GM19438 (cell line): ENCODE measurements around the gene TRIP13.
A peak's percentile ranks its signal among the peaks of the same experiment; 100 is the strongest.
"Not testable (repeated sequence)": the region's sequence is repeated elsewhere in the genome, so short reads cannot be mapped to it uniquely, and the experiment has no call there.

Experiments
- ATAC-seq: cut with Tn5 transposase; IDR thresholded peaks from one replicate; pipeline ENCODE4 v1.9.1; 2021; ENCODE audit warnings: low read depth; ENCODE audit not compliant: unreplicated experiment

The TRIP13 gene

DNA sequence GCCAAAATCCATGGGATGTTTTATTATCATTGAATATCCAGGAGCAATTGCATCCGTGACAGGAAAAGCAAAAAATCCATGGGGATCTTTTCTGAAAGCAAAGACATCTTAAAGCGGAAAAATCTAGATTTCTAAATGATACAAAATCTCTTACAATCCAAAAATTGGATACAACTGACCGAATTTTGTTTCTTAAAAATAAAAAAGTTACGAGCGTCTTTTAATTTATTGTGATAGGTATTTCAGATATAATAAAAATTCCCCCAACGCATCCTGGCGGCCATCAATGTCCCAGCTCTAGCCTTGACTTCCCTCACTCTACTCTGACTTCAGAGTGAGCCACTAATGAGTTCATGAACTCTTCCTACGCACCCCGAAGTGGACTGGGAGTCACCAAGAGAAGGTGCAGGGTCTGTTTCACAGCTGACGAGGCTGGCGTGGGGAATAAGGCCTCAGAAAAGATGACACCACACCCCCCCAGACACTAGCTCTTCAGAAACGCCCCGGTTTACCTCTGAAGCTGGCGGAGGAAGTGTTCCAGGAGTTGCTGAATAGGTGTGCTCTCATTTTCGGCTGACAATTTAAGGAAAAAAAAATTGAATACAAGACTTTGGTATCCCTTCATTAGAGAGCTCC is 3.5 kb upstream of the TRIP13 start:
- no peak for ATAC-seq

DNA sequence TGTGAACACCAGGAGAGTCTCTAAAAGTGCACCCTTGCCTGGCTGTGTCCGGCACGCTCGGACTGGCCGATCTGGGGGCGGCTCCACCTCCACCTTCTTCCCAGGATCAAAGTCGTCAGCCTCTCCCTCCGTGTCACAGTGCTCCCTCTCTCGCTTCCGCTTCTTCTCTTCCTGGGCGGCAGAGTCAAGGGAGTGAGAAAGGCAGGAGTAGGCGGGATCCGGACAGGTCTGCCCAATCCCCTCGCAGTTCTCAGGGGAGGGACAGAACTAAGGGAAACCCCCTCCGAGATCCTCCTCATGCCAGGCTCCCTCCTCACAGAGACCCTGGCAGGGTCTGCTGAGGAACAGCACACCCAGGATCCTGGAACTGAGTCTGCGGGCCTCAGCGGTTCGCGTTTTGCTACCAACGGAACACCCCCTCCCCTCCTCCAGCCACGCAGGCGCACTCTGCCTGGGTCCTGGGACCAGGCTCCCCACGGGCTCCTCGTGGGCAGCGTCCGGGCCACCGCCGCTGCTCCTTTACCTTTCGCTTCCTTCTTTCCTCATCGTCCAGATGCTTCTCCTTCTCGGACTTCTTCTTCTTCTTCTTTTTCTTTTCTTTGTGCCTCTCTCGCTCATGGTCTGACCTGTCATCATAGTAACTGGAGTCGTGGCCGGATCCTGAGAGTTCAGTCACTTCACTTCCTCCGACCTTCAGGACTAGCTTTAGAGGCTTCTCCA is 1.4 kb upstream of the TRIP13 start:
- no peak for ATAC-seq

DNA sequence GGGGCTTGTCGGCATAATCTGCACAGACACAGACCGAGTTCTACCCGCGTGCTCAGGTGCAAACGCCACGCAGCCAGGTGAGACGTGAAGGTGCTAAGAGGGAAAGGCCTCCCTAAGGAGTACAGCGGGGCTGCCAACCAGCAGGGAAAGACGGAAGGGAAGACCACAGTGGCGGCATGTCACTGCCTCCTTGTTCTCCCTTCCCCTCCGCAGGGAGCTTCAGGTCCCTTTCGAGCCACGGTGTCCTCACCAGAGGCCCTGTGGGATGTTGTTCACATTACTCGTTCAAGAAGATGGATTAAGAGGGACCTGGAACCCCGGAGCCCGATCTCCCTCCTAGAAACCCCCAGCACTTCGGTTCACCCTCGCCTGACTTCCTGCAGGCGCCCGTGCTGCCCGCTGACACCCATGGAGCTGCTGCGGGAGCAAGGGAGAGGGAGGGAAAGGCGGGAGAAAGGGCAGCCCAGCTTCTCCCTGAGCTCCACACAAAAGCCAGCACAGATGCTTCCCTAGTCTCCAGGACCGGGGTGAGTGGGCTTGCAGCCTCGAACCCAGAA is 769 bp upstream of the TRIP13 start:
- peak; percentile 17 for ATAC-seq

DNA sequence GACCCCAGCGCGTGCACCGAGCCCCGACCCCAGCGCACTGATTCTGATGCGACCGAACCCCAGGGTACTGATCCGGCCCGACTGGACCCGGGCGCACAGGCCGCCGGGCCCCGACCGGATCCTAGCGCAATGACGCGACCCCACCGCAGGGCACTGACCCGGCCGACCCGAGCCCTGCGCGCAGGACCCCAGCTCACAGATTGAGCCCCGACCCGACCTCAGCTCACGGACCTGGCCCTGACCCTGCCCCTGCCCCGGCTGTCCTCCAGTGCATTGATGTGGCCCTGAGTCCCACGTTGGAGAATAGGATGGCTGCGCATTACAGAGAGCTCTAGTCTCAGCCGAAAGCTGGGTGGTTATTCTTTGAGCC is 438 bp downstream of the TRIP13 start:
- ATAC-seq = no peak

DNA sequence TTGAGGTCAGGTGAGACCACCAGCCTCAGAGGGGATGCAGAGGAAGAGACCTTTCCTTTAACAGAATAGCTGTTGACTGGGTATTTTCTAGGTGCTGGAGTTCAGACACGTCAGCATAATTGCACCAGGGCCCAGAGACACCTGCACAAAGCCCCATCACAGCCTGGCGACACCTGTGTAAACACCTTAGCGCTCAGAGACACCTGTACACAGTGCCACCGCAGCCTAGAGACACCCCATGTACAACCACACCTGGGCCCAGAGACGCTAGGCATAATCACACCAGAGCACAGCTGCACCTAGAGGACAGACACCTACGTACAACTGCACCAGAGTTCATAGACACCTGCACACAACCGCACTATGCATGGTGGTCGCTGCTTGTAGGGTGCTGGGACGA is 1.0 kb downstream of the TRIP13 start:
- no peak for ATAC-seq

DNA sequence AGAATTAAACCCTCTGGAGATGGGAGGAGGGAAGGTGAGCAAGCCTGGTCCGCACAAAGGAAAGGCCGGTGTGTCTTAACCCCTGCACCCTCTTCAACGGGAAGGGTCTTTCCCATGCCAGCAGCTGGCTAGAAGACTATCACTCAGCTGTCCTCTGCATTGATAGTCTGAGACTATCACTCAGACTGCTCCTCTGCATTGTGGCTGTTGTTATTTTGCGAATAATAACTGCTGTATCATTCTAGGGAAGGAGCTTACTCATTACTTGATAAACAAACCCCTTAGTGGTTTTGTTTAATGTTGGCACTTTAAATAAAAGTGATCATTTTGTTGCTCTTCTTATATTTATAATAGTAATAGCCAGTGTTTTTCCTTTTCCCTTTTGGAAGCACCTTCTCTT is 8.1 kb downstream of the TRIP13 start:
- no peak for ATAC-seq

DNA sequence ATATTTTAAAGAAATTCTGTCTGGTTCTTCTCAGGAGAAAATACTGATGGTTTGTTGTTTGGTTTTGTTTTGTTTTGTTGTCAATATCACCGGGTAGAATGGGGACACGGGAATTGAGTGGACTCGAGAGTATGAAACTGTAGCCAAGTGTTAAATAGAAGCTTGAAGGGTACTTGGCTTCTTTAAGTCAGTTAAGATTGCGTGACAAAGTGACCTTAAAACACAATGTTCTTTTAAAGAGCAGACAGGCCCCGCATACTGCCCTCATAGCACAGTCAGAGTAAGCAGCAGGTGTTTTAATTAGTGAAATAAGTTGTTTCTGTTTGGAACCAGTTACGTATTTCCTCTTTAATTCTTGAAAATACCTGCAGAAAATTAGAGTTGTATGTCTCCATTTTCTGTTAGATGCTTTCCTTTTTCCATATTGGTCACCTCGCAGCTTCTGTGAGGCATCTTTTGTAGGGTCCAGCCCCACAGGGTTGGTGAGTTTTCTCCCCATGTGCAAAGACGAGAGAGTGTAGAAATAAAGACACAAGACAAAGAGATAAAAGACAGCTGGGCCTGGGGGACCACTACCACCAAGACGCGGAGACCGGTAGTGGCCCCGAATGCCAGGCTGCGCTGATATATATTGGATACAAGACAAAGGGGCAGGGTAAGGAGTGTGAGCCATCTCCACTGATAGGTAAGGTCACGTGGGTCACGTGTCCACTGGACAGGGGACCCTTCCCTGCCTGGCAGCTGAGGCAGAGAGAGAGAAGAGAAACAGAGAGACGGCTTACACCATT is 9.6 kb downstream of the TRIP13 start:
- no peak for ATAC-seq

DNA sequence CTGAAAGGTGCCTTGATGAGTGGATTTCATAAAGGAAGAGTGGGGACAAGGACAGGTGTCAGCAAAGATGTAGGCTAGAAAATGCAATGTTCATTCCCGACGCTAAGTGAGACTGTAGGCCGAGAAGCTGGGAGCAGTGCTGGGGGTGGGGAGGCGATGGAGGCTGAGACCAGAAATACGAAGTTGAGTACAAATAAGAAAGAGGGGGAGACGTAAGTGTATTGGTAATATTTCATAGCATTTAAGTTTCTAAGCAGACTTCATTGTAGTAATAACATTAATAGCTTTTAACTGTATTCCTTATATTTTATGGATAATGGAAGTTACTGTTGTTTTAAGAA is 11.0 kb downstream of the TRIP13 start:
- no peak for ATAC-seq

DNA sequence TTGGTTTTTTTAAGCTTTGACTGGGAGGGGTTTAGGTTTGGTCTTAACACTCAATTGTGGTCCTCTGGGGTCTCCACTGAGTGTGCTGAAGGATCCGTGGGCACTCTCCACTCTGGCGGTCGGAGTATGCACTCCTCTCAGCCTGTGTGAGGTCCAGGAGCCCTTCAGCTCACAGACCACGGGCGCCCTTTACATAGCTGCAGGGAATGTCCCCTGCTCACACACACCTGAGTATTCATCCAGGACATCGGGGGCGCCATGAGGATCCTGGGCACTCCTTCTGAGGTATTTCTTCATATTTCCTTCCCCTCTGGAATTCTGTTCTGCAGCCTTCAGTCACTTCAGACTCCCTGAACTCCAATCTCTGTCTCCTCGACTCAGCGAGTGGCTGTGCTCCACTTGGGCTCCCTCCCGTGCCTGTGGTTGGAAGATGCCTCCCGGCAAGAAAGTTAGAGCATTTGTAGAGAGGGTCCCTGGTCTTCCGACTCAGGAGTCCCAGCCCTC is 12.5 kb downstream of the TRIP13 start:
- ATAC-seq = no peak

DNA sequence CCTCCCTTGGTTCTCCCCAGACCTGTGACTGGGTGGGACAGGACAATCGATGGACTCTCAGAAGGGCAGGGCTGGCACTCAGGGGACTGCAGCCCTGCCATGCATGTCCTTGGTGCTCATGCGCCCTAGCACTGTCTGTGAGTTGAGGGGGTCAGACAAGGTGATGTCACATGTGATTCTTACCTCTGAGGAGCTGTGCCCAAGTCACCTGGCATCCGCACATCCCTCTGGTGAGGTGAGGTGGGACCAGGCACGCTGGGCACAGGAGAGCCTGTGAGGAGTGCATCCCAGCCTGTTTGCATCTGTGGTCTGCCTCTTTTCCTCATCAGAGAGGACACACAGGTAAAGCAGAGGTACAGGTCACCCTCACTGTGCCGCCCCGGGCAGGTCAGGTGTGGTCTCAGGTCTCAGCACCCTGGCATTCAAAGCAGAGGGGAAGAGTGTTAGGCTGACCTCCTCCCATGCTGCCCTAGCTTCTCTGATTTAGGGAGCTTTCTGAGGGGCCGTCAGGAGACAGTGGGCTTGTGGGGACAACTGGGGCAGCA is 14.8 kb downstream of the TRIP13 start:
- ATAC-seq = no peak

DNA sequence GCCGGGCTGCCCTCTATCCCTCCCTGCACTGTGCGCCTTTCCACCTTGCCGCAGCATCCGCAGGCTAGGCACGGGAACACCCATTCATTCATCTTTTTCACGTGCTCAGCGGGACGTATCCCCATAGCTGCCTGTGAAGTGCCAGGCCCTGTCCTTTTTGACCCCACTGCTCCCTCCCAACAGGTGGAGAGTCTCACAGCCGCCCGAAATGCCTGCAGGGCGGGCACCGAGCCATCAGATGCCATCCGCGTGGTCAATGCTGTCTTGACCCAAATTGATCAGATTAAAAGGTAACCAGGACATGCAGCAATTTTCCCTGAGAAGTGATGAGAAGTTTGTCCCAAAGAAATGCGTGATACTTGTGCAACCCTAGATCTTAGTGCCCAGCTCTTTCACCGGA is 15.5 kb downstream of the TRIP13 start:
- ATAC-seq = no peak

DNA sequence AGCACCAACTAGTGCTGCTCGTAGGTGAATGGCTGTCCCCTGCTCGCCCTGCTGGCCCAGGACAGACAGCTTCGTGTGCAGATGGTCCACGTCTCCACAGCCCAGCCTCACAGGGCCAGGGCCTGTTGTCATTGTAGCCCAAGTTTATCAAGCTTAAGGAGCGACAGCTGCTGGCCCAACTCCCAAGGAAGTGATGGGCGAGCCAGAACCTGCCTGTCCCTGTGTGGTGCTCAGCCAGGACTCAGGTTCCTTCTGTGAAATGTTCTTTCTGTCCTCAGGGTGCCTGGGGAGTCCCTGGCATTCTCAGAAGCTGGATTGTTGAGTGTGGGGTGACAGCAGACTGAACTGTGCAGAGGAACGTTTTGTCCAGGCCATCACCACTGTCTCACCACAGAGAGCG is 16.4 kb downstream of the TRIP13 start:
- no peak for ATAC-seq

DNA sequence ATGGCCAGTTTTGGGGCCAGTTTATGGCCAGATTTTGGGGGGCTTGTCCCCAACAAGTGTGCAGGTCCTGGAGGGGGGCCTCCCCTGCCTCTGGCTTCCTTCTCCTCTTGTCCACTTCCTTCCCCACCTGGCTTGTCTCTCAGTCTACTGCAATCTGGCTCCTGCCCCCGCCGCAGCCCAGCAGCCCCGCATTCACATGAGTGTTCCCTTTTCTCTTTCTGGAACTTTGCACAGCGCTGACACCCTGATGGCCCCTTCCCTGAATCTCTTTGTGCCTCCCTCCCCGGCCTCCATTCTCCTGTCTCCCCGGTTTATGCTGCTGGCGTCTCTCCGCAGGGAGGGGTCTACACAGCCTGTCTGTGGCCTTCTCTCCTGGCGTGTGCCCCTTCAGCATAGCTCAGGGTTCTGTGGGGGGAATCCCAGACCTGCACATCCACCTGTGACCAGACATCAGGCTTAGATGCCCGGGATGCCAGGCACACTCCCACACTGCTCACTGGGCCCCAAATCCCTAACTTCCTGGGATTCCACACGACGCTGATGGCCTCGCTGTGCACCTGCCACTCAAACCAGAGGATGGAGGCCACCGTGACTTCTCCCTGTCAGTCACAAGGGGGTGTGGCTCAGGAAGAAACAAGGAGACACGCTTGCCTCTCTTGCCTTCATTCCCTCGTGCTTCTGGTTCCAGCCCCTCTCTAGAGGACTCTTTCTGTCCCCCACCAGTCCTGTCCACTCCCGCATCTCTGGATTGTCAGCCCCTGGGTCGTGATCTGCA is 17.5 kb downstream of the TRIP13 start:
- no peak for ATAC-seq

DNA sequence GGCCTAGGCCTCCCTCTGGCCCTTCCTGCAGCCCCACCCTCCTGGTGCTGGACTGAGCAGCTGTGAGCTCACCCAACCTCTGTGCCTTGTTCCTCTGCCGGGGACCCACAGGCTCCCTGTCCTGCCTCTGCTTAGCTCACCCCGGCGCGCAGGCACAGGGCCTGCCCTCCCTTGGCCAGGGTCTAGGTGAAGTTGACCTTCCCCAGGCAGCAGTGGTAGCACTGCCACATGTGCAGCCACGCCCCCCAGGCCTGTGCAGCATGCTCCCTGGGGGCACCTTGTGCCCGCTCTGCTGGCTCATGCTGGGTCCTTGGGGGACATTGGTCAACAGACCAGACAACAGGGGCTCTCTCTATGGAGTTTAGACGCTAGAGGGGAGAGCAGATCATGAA is 18.1 kb downstream of the TRIP13 start:
- no peak for ATAC-seq

DNA sequence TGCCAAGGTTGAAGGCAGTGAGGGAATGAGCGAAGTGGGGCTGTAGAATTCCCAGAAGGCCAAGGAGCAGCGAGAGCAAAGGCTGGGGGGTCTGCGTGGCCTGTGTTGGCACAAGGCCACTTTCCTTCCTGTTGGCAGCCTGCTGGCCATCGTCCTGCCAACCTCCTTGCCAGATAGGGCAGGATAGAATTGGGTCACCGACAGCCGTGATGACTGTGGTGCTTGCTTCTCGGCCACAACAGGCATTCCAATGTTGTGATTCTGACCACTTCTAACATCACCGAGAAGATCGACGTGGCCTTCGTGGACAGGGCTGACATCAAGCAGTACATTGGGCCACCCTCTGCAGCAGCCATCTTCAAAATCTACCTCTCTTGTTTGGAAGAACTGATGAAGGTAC is 18.9 kb downstream of the TRIP13 start:
- no peak for ATAC-seq

DNA sequence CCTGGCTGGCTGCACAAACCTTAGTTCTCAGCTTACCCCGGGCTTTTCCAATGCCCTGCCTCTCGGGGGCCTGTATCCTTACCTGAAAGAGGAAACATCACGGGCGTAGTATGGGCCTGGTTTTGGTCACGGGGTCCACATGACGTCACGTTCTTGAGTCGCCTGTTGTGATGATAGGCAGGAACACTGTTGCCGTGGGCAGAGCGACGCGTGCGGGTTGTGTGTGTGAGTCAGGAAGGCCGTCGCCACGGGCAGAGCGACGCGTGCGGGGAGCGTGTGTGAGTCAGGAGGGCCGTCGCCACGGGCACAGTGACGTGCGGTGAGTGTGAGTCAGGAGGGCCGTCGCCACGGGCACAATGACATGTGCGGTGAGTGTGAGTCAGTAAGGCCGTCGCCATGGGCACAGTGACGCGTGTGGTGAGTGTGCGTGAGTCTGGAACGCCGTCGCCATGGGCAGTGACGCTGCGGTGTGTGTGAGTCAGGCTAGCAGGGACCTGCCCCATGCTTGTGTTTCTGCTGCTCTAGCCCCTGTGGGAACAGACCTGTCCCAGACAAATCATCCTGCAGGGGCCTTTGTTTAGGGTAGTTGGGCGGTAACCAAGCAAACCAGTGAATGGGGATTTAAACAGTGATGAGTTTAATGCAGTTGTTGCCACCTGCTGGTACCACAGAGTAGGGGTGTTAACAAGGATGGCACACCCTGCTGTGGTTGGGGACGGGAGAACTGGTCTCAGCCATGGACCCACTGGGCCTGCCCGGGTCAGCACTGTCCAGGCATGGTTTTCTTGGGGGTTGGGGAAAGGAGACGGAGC is 19.8 kb downstream of the TRIP13 start:
- no peak for ATAC-seq

DNA sequence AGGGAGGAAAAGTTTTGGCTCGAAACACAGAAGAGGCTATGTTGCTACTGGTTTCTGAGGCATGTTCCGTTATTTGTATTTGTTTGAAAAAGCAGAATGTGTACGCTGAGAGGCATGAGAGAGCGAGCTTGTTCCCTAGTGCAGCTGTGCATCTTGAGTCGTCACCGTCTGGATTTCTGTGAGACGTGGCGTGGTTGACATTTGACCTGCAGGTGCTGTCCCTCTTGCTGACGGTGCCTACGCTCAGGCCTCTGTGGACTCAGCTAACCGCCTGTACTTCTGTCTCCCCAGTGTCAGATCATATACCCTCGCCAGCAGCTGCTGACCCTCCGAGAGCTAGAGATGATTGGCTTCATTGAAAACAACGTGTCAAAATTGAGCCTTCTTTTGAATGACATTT is 21.5 kb downstream of the TRIP13 start:
- no peak for ATAC-seq

DNA sequence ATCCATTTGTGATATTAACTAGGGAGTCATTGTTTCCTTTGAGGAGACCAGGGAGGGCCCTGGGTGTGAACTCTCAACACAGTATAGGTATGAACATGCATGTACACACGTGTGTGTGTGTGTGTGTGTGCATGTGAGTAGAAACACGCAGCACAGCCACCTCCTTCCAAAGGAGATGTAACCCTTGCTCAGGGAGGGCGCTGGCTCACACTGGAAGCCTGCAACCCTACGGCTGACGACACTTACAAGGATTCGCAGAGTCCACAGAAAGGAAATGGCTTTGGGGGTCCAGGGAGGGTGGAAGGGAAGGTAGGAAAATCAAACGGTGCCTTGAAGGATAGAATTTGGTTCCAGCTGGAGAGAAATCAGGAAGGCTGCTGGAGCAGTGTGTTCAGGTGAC is 21.9 kb downstream of the TRIP13 start:
- no peak for ATAC-seq

DNA sequence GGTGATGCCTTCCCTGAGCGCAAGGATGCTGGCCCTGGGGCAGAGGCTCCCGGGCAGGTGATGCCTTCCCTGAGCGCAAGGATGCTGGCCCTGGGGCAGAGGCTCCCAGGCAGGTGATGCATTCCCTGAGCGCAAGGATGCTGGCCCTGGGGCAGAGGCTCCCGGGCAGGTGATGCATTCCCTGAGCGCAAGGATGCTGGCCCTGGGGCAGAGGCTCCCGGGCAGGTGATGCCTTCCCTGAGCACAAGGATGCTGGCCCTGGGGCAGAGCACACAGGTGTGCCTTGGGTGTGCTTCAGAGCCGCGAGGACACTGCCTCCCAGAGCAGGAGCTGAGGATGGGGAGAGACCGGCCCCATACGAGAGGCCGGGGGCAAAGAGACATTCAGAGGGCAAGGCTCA is 22.7 kb downstream of the TRIP13 start:
- ATAC-seq = not testable (repeated sequence)

DNA sequence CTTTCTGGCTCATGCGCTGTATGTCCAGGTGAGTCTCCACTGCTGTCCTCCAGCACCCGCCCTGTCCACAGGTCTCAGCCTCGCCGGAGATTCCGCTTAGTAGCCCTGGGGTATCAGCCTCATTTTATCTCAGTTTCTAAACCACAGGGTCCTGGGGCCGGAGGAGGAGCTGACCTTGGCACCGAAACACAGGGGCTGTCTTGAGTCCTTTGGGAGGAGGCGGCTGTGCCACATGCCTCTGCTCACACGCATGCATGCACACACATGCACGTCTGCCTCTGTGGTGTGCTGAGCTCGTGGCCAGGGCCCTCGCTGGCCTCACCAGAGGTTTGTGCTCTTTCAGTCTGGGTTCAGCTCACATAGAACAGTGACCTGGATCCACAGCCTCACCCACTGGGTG is 23.3 kb downstream of the TRIP13 start:
- no peak for ATAC-seq
